H9 (cell line): ENCODE results near the gene SH3TC1. TPM values are rescaled to one million over a fixed set of nuclear protein-coding genes. Genes with fewer than 3 reads are reported as not detected.

Experiments
- DNase-seq: peaks from one replicate; pipeline ENCODE4 v3.0.0-alpha.2; 2017
- H2AFZ ChIP-seq: one replicate; pipeline ENCODE4 v1.6.1; 2013; ENCODE audit warnings: mild to moderate bottlenecking, low read length, control low read depth, moderate library complexity
- H2AK5ac ChIP-seq: 2 replicates; pipeline ENCODE4 v1.6.1; 2013; ENCODE audit warnings: low read length, control low read depth, mixed read lengths; ENCODE audit not compliant: insufficient read length
- H2BK120ac ChIP-seq: one replicate; pipeline ENCODE4 v1.6.1; 2013; ENCODE audit warnings: low read depth, mild to moderate bottlenecking, low read length, control low read depth, inconsistent platforms; ENCODE audit not compliant: poor library complexity, severe bottlenecking
- H2BK12ac ChIP-seq: 2 replicates; pipeline ENCODE4 v1.6.1; 2013; ENCODE audit warnings: low read length, control low read depth, mixed read lengths, low read depth; ENCODE audit not compliant: insufficient read length
- H2BK15ac ChIP-seq: 2 replicates; pipeline ENCODE4 v1.6.1; 2013; ENCODE audit warnings: low read depth, low read length, control low read depth
- H2BK20ac ChIP-seq: one replicate; pipeline ENCODE4 v1.6.1; 2013; ENCODE audit warnings: low read depth, mild to moderate bottlenecking, low read length, control low read depth, inconsistent platforms; ENCODE audit not compliant: poor library complexity, severe bottlenecking
- H2BK5ac ChIP-seq: 2 replicates; pipeline ENCODE4 v1.6.1; 2013; ENCODE audit warnings: low read length, control low read depth, mixed read lengths; ENCODE audit not compliant: insufficient read length
- H3K14ac ChIP-seq: 2 replicates; pipeline ENCODE4 v1.6.1; 2013; ENCODE audit warnings: low read length, control low read depth; ENCODE audit not compliant: insufficient read depth
- H3K18ac ChIP-seq: 2 replicates; pipeline ENCODE4 v1.6.1; 2013; ENCODE audit warnings: low read depth, mild to moderate bottlenecking, mixed read lengths, low read length, control low read depth; ENCODE audit not compliant: insufficient read length
- H3K23ac ChIP-seq: 2 replicates; pipeline ENCODE4 v1.6.1; 2013; ENCODE audit warnings: low read length, control low read depth, mixed read lengths, low read depth; ENCODE audit not compliant: insufficient read length
- H3K23me2 ChIP-seq: 2 replicates; pipeline ENCODE4 v1.6.1; 2013; ENCODE audit warnings: low read depth, mild to moderate bottlenecking, mixed read lengths, low read length, control low read depth; ENCODE audit not compliant: insufficient read length, poor library complexity, severe bottlenecking
- H3K27ac ChIP-seq: 2 replicates; pipeline ENCODE4 v1.5.1; 2013; ENCODE audit warnings: low read length, control low read depth, mixed read lengths, low read depth; ENCODE audit not compliant: insufficient read length
- H3K27me3 ChIP-seq: 2 replicates; pipeline ENCODE4 v1.6.1; 2013; ENCODE audit warnings: low read length, control low read depth, inconsistent platforms; ENCODE audit not compliant: insufficient read depth
- H3K4ac ChIP-seq: 2 replicates; pipeline ENCODE4 v1.6.1; 2013; ENCODE audit warnings: low read depth, mild to moderate bottlenecking, control low read depth, inconsistent platforms, low read length, moderate library complexity
- H3K4me1 ChIP-seq: 2 replicates; pipeline ENCODE4 v1.6.1; 2013; ENCODE audit warnings: low read length, control low read depth, inconsistent platforms; ENCODE audit not compliant: insufficient read depth
- H3K4me2 ChIP-seq: 2 replicates; pipeline ENCODE4 v1.6.1; 2013; ENCODE audit warnings: low read length, control low read depth, mixed read lengths; ENCODE audit not compliant: insufficient read length, insufficient read depth
- H3K56ac ChIP-seq: 2 replicates; pipeline ENCODE4 v1.6.1; 2013; ENCODE audit warnings: low read depth, mild to moderate bottlenecking, mixed read lengths, low read length, control low read depth; ENCODE audit not compliant: insufficient read length
- H3K79me1 ChIP-seq: 2 replicates; pipeline ENCODE4 v1.6.1; 2013; ENCODE audit warnings: low read depth, mild to moderate bottlenecking, moderate library complexity, low read length, control low read depth, inconsistent platforms; ENCODE audit not compliant: insufficient read depth, poor library complexity, severe bottlenecking
- H3K79me2 ChIP-seq: 2 replicates; pipeline ENCODE4 v1.6.1; 2013; ENCODE audit warnings: low read length, control low read depth, inconsistent platforms; ENCODE audit not compliant: insufficient read depth
- H3K9ac ChIP-seq: 2 replicates; pipeline ENCODE4 v1.6.1; 2013; ENCODE audit warnings: low read length, control low read depth, mixed read lengths; ENCODE audit not compliant: insufficient read length; ENCODE audit errors: extremely low read depth
- H3K9me3 ChIP-seq: one replicate; pipeline ENCODE4 v1.6.1; 2013; ENCODE audit warnings: low read depth, low read length, inconsistent platforms; ENCODE audit not compliant: control insufficient read depth
- H3T11ph ChIP-seq: one replicate; pipeline ENCODE4 v1.6.1; 2013; ENCODE audit warnings: mild to moderate bottlenecking, low read length, control low read depth, inconsistent platforms
- H4K20me1 ChIP-seq: one replicate; pipeline ENCODE4 v1.6.1; 2013; ENCODE audit not compliant: control insufficient read depth, insufficient read length, insufficient read depth
- H4K5ac ChIP-seq: 2 replicates; pipeline ENCODE4 v1.6.1; 2013; ENCODE audit warnings: low read depth, mild to moderate bottlenecking, mixed read lengths, low read length, control low read depth; ENCODE audit not compliant: insufficient read length
- H4K8ac ChIP-seq: replicated peaks from 2 replicates; pipeline ENCODE4 v1.6.1; 2013; ENCODE audit warnings: low read length, control low read depth, mixed read lengths, low read depth; ENCODE audit not compliant: insufficient read length
- H4K91ac ChIP-seq: 2 replicates; pipeline ENCODE4 v1.6.1; 2013; ENCODE audit warnings: low read depth, mild to moderate bottlenecking, moderate library complexity, mixed read lengths, low read length, control low read depth; ENCODE audit not compliant: insufficient read length
- H3K27ac Mint-ChIP-seq, 3 experiments: 2 replicates in 2 of 3; 3 replicates in 1 of 3; pipeline ENCODE4 v1.8.0; 2020 to 2021; ENCODE audit warnings: mixed read lengths in 3 of 3, mild to moderate bottlenecking in 1 of 3, moderate library complexity in 1 of 3
- H3K27me3 Mint-ChIP-seq: 2 replicates; pipeline ENCODE4 v1.8.0; 2021; ENCODE audit warnings: low read depth, mild to moderate bottlenecking, moderate library complexity, mixed read lengths
- H3K36me3 Mint-ChIP-seq, 3 experiments: 2 replicates in 2 of 3; 3 replicates in 1 of 3; pipeline ENCODE4 v1.8.0; 2020 to 2021; ENCODE audit warnings: low read depth in 3 of 3, mixed read lengths in 3 of 3; ENCODE audit not compliant: insufficient read depth in 1 of 3
- H3K4me1 Mint-ChIP-seq, 2 experiments: 2 replicates each; pipeline ENCODE4 v1.8.0; 2020; ENCODE audit warnings: mixed read lengths in 2 of 2
- H3K4me3 Mint-ChIP-seq, 2 experiments: 2 replicates in 1 of 2; 3 replicates in 1 of 2; pipeline ENCODE4 v1.8.0; 2020 to 2021; ENCODE audit warnings: mild to moderate bottlenecking in 2 of 2, mixed read lengths in 2 of 2, moderate library complexity in 1 of 2
- H3K9me3 Mint-ChIP-seq, 2 experiments: 2 replicates in 1 of 2; 3 replicates in 1 of 2; pipeline ENCODE4 v1.8.0; 2020; ENCODE audit warnings: mild to moderate bottlenecking in 2 of 2, mixed read lengths in 2 of 2, moderate library complexity in 1 of 2
- WGBS: extraction: QIAGEN DNeasy Blood & Tissue Kit; methylation state at CpG from one replicate; pipeline ENCODE4 v1.1.7; 2013; ENCODE audit warnings: missing lambda C conversion rate, low lambda C conversion rate, mixed read lengths; ENCODE audit not compliant: insufficient read length; ENCODE audit errors: extremely low coverage; 5-methylcytosine and 5-hydroxymethylcytosine counted together
- total RNA-seq: library from RNA; stranded (reverse); gene quantifications from 2 replicates; pipeline ENCODE4 v1.2.1, GENCODE V29; 2021
- TF ChIP-seq, protein P1 (sequence below): fragments of 200-600 bp; sonication (generic); conservative IDR thresholded peaks from 3 replicates; pipeline ENCODE4 v1.8.0; 2021; ENCODE audit warnings: antibody characterized with exemption, mild to moderate bottlenecking

Gene SH3TC1
- total RNA-seq, 1 experiment from 2014 or later, result 0.74 TPM

DNA sequence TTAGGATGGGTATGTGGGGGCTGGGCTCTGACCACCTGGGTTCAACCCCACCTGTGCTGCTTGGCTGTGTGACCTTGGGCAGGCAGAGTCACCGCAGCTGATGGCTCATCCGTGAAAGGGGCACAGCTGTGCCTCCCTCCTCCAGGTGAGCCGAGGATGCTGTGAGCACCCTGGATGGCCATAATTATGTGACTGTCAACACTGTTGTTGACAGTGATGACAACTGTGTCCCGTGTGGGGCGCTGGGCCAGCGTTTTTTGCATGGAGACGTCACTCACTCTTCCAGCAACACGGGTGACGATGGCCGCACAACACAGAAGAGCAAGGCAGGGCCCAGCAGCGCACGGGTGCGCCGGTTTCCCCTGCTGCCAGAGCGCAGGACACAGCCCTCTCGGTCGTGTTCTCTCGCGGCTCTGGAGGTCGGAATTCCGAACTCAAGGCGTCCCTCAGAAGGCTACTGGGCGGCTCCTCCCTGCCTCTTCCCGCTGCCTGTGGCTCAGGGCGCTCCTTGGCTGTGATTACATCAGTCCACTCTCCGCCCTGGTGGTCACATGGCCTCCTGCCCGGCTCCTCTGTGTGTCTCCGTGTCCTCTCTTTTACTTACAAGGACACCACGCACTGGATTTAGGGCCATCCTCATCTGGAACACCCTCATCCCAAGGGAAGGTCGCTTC is 1.3 kb downstream of the SH3TC1 start:
- Mint-ChIP-seq H3K9me3 (no peaks in the 10 kb centered on the region), H3K27me3 (peaks cover 1% of the 10 kb centered on the region), H3K4me3 (no peak overlapping the region), H3K36me3 (no peaks in the 10 kb centered on the region), H3K27ac (peak overlapping the region in 2 of 3 experiments; percentile 13 to 63; a peak in 1 of 7 replicates), H3K4me1 (0 out of 4 replicates have a peak, but pooled peaks cover 2% of the 10 kb centered on the region in 2 experiments)
- Histone ChIP-seq H2BK5ac (no peak overlapping the region), H3K79me2 (no peaks in the 10 kb centered on the region), H3K9me3 (no peaks in the 10 kb centered on the region), H3K14ac (no peak overlapping the region), H4K8ac (no peak overlapping the region), H2BK20ac (no peak overlapping the region), H2BK12ac (no peak overlapping the region), H4K20me1 (no peaks in the 10 kb centered on the region), H3K4me2 (no peak overlapping the region), H3K27me3 (no peaks in the 10 kb centered on the region), H3K4me1 (no peaks in the 10 kb centered on the region), H3K27ac (no peak overlapping the region), H2AK5ac (no peak overlapping the region), H3K18ac (no peak overlapping the region), H3T11ph (no peak overlapping the region), H4K91ac (no peak overlapping the region), H2BK15ac (no peak overlapping the region), H3K4ac (no peak overlapping the region), H3K9ac (no peak overlapping the region), H3K23me2 (no peaks in the 10 kb centered on the region), H3K23ac (no peak overlapping the region), H2BK120ac (no peak overlapping the region), H2AFZ (no peak overlapping the region), H4K5ac (no peak overlapping the region), H3K56ac (no peak overlapping the region), H3K79me1 (no peaks in the 10 kb centered on the region)
- TF ChIP-seq, protein P1, sequence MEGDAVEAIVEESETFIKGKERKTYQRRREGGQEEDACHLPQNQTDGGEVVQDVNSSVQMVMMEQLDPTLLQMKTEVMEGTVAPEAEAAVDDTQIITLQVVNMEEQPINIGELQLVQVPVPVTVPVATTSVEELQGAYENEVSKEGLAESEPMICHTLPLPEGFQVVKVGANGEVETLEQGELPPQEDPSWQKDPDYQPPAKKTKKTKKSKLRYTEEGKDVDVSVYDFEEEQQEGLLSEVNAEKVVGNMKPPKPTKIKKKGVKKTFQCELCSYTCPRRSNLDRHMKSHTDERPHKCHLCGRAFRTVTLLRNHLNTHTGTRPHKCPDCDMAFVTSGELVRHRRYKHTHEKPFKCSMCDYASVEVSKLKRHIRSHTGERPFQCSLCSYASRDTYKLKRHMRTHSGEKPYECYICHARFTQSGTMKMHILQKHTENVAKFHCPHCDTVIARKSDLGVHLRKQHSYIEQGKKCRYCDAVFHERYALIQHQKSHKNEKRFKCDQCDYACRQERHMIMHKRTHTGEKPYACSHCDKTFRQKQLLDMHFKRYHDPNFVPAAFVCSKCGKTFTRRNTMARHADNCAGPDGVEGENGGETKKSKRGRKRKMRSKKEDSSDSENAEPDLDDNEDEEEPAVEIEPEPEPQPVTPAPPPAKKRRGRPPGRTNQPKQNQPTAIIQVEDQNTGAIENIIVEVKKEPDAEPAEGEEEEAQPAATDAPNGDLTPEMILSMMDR, result no peak
- WGBS, result no CpG with 5 or more reads among the region's 30 CpGs
- DNase-seq, result no peak
